Measurements from ENCODE around the gene MYBPC2. TPM values are rescaled to one million over a fixed set of nuclear protein-coding genes. Genes with fewer than 3 reads are reported as not detected.

MYBPC2 gene
- total and polyA plus RNA-seq, 9 of the 15 experiments (the other 6 are each of a cell fraction or from before 2014, with no cell fraction given), result 0.01 to 0.14 (median 0.04) TPM; not detected in 6

DNA sequence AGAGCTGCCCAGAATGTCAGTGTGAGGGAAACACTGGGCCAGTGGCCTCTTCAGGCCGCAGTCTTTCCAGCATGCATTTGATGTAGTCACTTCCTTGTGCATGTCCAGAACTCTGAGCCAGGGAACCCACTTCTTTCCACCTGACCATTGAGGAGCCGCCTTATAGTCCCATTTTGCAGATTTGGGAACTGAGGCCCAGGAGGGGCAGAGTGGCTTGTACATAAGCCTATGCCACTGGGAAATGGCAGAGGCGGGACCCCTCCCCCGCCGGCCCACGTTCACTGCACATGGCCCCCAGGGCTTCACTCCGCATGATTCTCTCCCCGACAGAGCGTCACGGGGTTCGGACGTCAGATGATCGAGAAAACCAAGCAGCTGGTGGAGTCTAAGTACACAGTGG lies 19.6 kb upstream of the MYBPC2 start (continued):
- no peak for TF ChIP-seq KHSRP (IDR thresholded peaks at IDR 0.05)
- TF ChIP-seq CBFA2T2 (conservative IDR thresholded peaks at IDR 0.05), result no peak
- TF ChIP-seq KDM5B (IDR thresholded peaks at IDR 0.05; ENCODE audit: insufficient replicate concordance, low read depth, low read length), result no peak
- no peak for TF ChIP-seq NELFE (IDR thresholded peaks at IDR 0.05; ENCODE audit: insufficient read depth, insufficient read length)
- TF ChIP-seq SNAPC5 (CRISPR knock-in tag; IDR thresholded peaks at IDR 0.05), result no peak
- TF ChIP-seq KDM1A (IDR thresholded peaks at IDR 0.05), result peak; percentile 44 to 52; a peak in 3 of 4 replicates
- TF ChIP-seq ZNF121 (CRISPR knock-in tag; conservative IDR thresholded peaks at IDR 0.05), result no peak
- TF ChIP-seq TEAD4 (IDR thresholded peaks at IDR 0.05; ENCODE audit: low read length), result no peak
- no peak for TF ChIP-seq TEAD4 (CRISPR knock-in tag; IDR thresholded peaks at IDR 0.05; ENCODE audit: borderline replicate concordance)
- no peak for TF ChIP-seq HOXB6 (CRISPR knock-in tag; IDR thresholded peaks at IDR 0.05; ENCODE audit: borderline replicate concordance)
- TF ChIP-seq ZNF3 (CRISPR knock-in tag; IDR thresholded peaks at IDR 0.05), result no peak
- TF ChIP-seq USF1 (CRISPR knock-in tag; IDR thresholded peaks at IDR 0.05), result no peak
- TF ChIP-seq U2AF2 (optimal IDR thresholded peaks at IDR 0.05; ENCODE audit: low read depth, low read length), result no peak
- no peak for TF ChIP-seq ZNF583 (CRISPR knock-in tag; IDR thresholded peaks at IDR 0.05)
- TF ChIP-seq, protein P1, sequence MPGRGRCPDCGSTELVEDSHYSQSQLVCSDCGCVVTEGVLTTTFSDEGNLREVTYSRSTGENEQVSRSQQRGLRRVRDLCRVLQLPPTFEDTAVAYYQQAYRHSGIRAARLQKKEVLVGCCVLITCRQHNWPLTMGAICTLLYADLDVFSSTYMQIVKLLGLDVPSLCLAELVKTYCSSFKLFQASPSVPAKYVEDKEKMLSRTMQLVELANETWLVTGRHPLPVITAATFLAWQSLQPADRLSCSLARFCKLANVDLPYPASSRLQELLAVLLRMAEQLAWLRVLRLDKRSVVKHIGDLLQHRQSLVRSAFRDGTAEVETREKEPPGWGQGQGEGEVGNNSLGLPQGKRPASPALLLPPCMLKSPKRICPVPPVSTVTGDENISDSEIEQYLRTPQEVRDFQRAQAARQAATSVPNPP (IDR thresholded peaks at IDR 0.05; ENCODE audit: borderline replicate concordance, insufficient read depth, insufficient read length), result no peak
- no peak for TF ChIP-seq SP2 (IDR thresholded peaks at IDR 0.05; ENCODE audit: extremely low read depth, low read depth, low read length, poor library complexity, severe bottlenecking)
- no peak for TF ChIP-seq ZNF232 (CRISPR knock-in tag; IDR thresholded peaks at IDR 0.05)
- no peak for TF ChIP-seq MED1 (CRISPR knock-in tag; IDR thresholded peaks at IDR 0.05; ENCODE audit: borderline replicate concordance)
- TF ChIP-seq MNT (conservative IDR thresholded peaks at IDR 0.05), result no peak
- no peak for TF ChIP-seq PHB2 (IDR thresholded peaks at IDR 0.05; ENCODE audit: low read depth)
- no peak for TF ChIP-seq ZNF24 (IDR thresholded peaks at IDR 0.05)
- no peak for TF ChIP-seq CSDE1 (IDR thresholded peaks at IDR 0.05)
- no peak for TF ChIP-seq HDAC6 (IDR thresholded peaks at IDR 0.05; ENCODE audit: low read depth, low read length)
- no peak for TF ChIP-seq ATF7 (IDR thresholded peaks at IDR 0.05)
- no peak for TF ChIP-seq DDX20 (tag; IDR thresholded peaks at IDR 0.05; ENCODE audit: low read depth)

All from K562 (cell line).